Transverse colon (tissue), 4 donors: Measurements from ENCODE around the gene SEBOX. TPM values are rescaled to one million over a fixed set of nuclear protein-coding genes. Genes with fewer than 3 reads are reported as not detected.

Experiments used
- DNase-seq: peaks from one replicate; pipeline ENCODE4 v3.0.0-alpha.2; 2019
- H3K27ac ChIP-seq, 4 donors: fragments of 200-600 bp; sonication (generic); 2 replicates each; pipeline ENCODE4 v1.5.1; 2016 to 2018; ENCODE audit warnings: inconsistent platforms in 4 of 4
- H3K27me3 ChIP-seq: fragments of 200-600 bp; sonication (generic); 2 replicates; pipeline ENCODE4 v1.5.1; 2017; ENCODE audit warnings: inconsistent platforms
- H3K36me3 ChIP-seq, 4 donors: fragments of 200-600 bp; sonication (generic); 2 replicates each; pipeline ENCODE4 v1.5.1; 2017 to 2019; ENCODE audit warnings: inconsistent platforms in 4 of 4
- H3K4me1 ChIP-seq, 4 donors: fragments of 200-600 bp; sonication (generic); 2 replicates each; pipeline ENCODE4 v1.5.1; 2017 to 2020; ENCODE audit warnings: inconsistent platforms in 4 of 4
- H3K4me3 ChIP-seq, 4 donors: fragments of 200-600 bp; sonication (generic); 1 replicate in 1 of 4; 2 replicates in 3 of 4; pipeline versions ENCODE4 v1.5.1 to v1.6.1; 2017 to 2019; ENCODE audit warnings: inconsistent platforms in 4 of 4
- H3K9me3 ChIP-seq, 2 donors: fragments of 200-600 bp; sonication (generic); 2 replicates each; pipeline ENCODE4 v1.5.1; 2017 to 2019; ENCODE audit warnings: inconsistent platforms in 2 of 2
- EP300 ChIP-seq: sonication (generic); formaldehyde crosslinking; IDR thresholded peaks from one replicate; pipeline ENCODE4 v1.6.1; 2017; ENCODE audit warnings: antibody characterized with exemption, low read depth
- POLR2A ChIP-seq: fragments of 450-650 bp; IDR thresholded peaks from one replicate; pipeline ENCODE4 v1.6.1; 2016; ENCODE audit warnings: antibody characterized with exemption, mild to moderate bottlenecking, moderate library complexity
- POLR2AphosphoS5 ChIP-seq, 3 donors: sonication (generic); formaldehyde crosslinking; IDR thresholded peaks; one replicate each; pipeline ENCODE4 v1.6.1; 2016; ENCODE audit warnings: antibody characterized with exemption in 3 of 3
- WGBS, 2 donors: methylation state at CpG; one replicate each; pipeline ENCODE4 v1.1.5; 2018; ENCODE audit warnings: low coverage in 1 of 2; 5-methylcytosine and 5-hydroxymethylcytosine counted together
- in situ Hi-C, 4 donors: fragments of 200-750 bp; cut with MboI; loops; one replicate each; pipeline versions ENCODE4 v1.15.0 to v1.15.1; 2017; ENCODE audit warnings: low sequenced_read_pairs in 3 of 4, low pct_ligation_motif_present in 1 of 4, low pct_unique_long_range_greater_than_20kb in 1 of 4
- intact Hi-C: fragments of 100-400 bp; cut with DNase I; formaldehyde crosslinking; loops from one replicate; pipeline ENCODE4 v1.15.1; 2023; ENCODE audit warnings: low total_unique reads
- total RNA-seq, 4 donors: library from RNA; depleted of rRNA; stranded (reverse); fragments of >200 nt; gene quantifications; one replicate each; pipeline ENCODE4 v1.1.0, GENCODE V29; 2016
- TF ChIP-seq, protein P1 (sequence below), 5 experiments: fragments of 200-600 bp in 3 of 5; fragments of 450-650 bp in 2 of 5; sonication (generic) in 3 of 5; IDR thresholded peaks; 1 replicate in 2 of 5; 2 replicates in 3 of 5; pipeline ENCODE4 v1.5.1; 2016 to 2017; ENCODE audit warnings: antibody characterized with exemption in 5 of 5, inconsistent platforms in 3 of 5, mild to moderate bottlenecking in 2 of 5, moderate library complexity in 1 of 5

Gene SEBOX
- total RNA-seq, 4 donors from 2014 or later: not detected

DNA sequence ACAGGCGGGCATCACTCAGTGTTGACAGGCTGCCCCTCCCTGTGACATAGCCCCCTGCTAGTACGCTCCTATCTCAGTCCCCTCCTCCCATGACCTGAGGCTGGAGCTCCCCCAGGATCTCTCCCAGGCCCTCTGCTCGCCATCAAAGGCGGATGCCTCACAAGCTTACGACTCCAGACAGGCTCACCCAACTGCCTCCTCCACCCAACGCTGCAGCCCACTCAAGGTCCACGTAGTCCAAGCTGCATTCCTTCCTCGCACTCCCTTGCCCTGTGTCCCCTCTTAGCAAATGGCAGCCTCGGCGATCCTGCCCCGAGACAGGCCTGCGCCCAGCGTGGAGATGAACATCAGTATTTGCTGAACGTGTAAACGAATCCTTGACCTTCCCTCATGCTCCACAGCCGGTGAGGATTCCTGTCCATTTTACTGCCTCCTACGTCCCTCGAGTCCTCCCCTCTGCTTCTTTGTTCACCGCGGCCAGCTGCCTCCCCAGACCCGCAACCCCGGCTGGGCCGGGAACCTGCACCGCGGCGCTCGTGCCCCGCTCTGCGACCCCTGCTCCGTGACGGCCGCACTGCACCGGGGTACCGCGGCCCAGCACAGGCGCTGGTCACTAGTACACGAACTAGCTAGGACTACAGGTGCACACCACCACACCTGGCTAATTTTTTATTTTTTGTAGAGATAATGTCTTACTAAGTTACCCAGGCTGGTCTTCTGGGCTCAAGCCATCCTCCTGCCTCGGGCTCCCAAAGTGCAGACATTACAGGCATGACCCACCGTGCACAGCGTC, 46.8 kb downstream of the SEBOX start:
- intact Hi-C loops: no loop called here
- Histone ChIP-seq H3K4me1 (peaks cover 7 to 23% (median 19%) of the 10 kb centered on the region in 4 donors), H3K36me3 (no peaks in the 10 kb centered on the region), H3K27me3 (no peaks in the 10 kb centered on the region), H3K27ac (peak overlapping the region; percentile 31 to 82 (median 80)), H3K9me3 (no peaks in the 10 kb centered on the region), H3K4me3 (peak overlapping the region; percentile 19 to 64 (median 56))
- TF ChIP-seq EP300 (no peak), POLR2AphosphoS5 (IDR thresholded peaks at IDR 0.05) (no peak), POLR2A (no peak)
- TF ChIP-seq, protein P1, sequence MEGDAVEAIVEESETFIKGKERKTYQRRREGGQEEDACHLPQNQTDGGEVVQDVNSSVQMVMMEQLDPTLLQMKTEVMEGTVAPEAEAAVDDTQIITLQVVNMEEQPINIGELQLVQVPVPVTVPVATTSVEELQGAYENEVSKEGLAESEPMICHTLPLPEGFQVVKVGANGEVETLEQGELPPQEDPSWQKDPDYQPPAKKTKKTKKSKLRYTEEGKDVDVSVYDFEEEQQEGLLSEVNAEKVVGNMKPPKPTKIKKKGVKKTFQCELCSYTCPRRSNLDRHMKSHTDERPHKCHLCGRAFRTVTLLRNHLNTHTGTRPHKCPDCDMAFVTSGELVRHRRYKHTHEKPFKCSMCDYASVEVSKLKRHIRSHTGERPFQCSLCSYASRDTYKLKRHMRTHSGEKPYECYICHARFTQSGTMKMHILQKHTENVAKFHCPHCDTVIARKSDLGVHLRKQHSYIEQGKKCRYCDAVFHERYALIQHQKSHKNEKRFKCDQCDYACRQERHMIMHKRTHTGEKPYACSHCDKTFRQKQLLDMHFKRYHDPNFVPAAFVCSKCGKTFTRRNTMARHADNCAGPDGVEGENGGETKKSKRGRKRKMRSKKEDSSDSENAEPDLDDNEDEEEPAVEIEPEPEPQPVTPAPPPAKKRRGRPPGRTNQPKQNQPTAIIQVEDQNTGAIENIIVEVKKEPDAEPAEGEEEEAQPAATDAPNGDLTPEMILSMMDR (IDR thresholded peaks at IDR 0.05): no peak
- WGBS, 2 donors: 16% methylated on average over 36 of the region's 40 CpGs; no CpG with 5 or more reads in 1 of the 2 donors
- DNase-seq: no peak
- in situ Hi-C loops: no loop called here

DNA sequence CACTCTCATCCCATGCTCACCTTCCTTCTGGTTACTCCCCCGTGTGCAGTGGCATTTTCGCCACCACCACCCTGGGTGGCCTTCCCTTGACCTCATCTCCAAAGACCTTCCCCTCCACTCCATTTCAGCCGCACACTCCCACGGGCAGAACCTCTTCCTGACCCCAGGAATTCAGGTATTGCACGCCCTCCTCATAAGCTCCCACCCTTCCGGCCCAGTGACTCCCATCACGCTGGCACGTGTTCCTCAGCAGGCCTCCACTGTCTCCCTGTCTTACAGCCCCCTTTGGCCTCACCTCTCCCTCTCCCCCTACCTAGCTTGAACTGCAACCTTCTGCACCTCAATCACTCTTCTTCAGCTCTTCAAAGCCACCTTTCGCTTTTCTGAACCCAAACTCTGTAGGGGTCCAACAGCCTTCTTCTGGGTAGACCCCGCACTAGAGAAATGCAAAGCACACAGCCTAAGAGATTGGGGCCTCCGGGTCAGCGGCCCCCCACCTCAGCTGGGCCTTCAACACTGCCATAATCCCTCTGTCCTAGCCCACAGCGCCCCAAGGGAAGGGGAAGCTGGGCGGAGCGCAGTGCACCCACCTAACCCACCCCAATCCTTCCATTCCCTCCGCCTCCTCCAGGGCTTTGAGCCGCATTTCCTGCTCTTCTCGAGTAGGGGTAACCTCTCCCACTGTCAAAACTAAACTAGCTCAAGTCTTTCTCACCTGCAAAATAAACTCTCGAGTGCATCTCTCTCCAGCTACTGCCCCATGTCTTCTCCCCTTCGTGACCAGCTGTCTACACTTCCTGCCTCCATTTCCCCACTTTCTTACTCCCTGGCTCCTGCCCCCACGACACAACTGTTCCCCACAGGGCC, 47.7 kb downstream of the SEBOX start:
- H3K27ac ChIP-seq: no peak overlapping the region
- in situ Hi-C loops: no loop called here
- no peak for DNase-seq
- H3K4me1 ChIP-seq: peaks cover 7 to 23% (median 19%) of the 10 kb centered on the region in 4 donors
- H3K36me3 ChIP-seq: no peaks in the 10 kb centered on the region
- H3K9me3 ChIP-seq: no peaks in the 10 kb centered on the region
- no peaks in the 10 kb centered on the region for H3K27me3 ChIP-seq
- TF ChIP-seq EP300: no peak
- TF ChIP-seq POLR2A: no peak
- TF ChIP-seq, protein P1 (IDR thresholded peaks at IDR 0.05): no peak
- no peak for TF ChIP-seq POLR2AphosphoS5 (IDR thresholded peaks at IDR 0.05)
- WGBS, 2 donors: 75 to 88% methylated on average over 5 to 21 of the region's 21 CpGs
- intact Hi-C loops: no loop called here
- H3K4me3 ChIP-seq: no peak overlapping the region

DNA sequence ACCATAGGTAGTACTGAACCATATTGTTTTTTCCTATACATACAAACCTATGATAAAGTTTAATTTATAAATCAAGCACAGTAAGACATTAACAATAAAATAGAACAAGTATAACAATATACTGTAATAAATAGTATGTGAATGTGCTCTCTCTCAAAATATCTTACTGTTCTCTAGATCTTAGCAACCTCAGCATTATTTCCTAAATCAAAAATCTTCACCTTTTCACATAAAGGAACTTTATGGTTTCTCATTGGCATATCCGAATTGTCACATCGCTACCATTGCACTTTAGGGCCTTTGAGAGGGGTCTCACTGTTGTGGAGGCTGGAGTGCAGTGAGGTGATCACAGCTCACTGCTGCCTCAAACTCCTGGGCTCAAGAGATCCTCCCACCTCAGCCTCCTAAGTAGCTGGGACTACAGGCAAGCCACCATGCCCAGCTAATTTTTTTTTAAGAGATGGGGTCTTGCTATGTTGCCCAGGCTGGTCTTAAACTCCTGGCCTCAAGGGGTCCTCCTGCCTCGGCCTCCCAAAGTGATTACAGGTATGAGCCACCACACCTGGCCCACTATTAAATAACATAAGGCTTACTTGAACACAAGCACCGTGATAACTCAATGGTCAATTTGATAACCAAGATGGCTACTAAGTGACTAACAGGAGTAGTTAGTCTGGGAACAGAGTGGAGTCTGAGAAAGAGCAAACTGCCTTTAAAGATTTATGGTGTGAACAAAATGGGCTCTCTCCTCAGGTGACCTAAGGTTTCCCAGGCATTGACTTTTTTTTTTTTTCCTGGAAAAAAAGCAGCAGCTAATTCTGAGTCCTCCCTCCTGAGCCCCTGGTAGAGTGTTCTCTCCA, 48.9 kb downstream of the SEBOX start:
- Histone ChIP-seq H3K4me3 (no peak overlapping the region), H3K27ac (no peak overlapping the region), H3K36me3 (no peaks in the 10 kb centered on the region), H3K4me1 (peaks cover 7 to 23% (median 19%) of the 10 kb centered on the region in 4 donors), H3K27me3 (no peaks in the 10 kb centered on the region), H3K9me3 (no peaks in the 10 kb centered on the region)
- TF ChIP-seq, protein P1 (IDR thresholded peaks at IDR 0.05): no peak
- no peak for TF ChIP-seq POLR2AphosphoS5 (IDR thresholded peaks at IDR 0.05)
- no peak for TF ChIP-seq POLR2A
- intact Hi-C loops (no loop called here), in situ Hi-C loops (no loop called here)
- DNase-seq: no peak
- WGBS, 2 donors: 94 to 100% methylated on average over 2 to 4 of the region's 4 CpGs
